Lower lobe of right lung (tissue), 2 donors: ENCODE results near the gene TEDC1. TPM values are rescaled to one million over a fixed set of nuclear protein-coding genes. Genes with fewer than 3 reads are reported as not detected.
A peak's percentile ranks its signal among the peaks of the same experiment; 100 is the strongest.

ENCODE experiments used
- ATAC-seq, 2 donors: fragments of 200-7000 bp; cut with Tn5 transposase; one replicate each; pipeline ENCODE4 v1.9.1; 2020 to 2022; ENCODE audit warnings: mild to moderate bottlenecking in 2 of 2, moderate library complexity in 2 of 2
- DNase-seq: peaks from one replicate; pipeline ENCODE4 v3.0.0-alpha.2; 2020
- H3K27ac ChIP-seq: fragments of 200-600 bp; one replicate; pipeline ENCODE4 v1.8.0; 2022
- H3K27me3 ChIP-seq: fragments of 200-600 bp; one replicate; pipeline ENCODE4 v1.8.0; 2022; ENCODE audit warnings: low read depth
- H3K36me3 ChIP-seq: fragments of 200-600 bp; one replicate; pipeline ENCODE4 v1.8.0; 2022; ENCODE audit warnings: mild to moderate bottlenecking
- H3K4me1 ChIP-seq: fragments of 200-600 bp; one replicate; pipeline ENCODE4 v1.8.0; 2022
- H3K4me3 ChIP-seq: fragments of 200-600 bp; one replicate; pipeline ENCODE4 v1.8.0; 2022; ENCODE audit warnings: mild to moderate bottlenecking
- H3K9me3 ChIP-seq: fragments of 200-600 bp; one replicate; pipeline ENCODE4 v1.8.0; 2022
- CTCF ChIP-seq: fragments of 200-600 bp; IDR thresholded peaks from one replicate; pipeline ENCODE4 v1.8.0; 2022; ENCODE audit warnings: antibody characterized with exemption, mild to moderate bottlenecking
- intact Hi-C: fragments of 100-400 bp; cut with DNase I; formaldehyde crosslinking; loops from one replicate; pipeline ENCODE4 v1.11.0; 2022
- total RNA-seq: library from RNA; stranded (reverse); fragmentation: NEBNext Ultra II Directional; extraction: Animal tissue kit (Norgen Biotek cat#: 25700); gene quantifications from one replicate; pipeline ENCODE4 v1.2.1, GENCODE V29; 2021
- donor health status: DM: no; HTN: yes; CAD: no; lungs with severe emphysema.

TEDC1 gene
- total RNA-seq, 1 donor from 2014 or later: 10.6 TPM

- H3K27me3 ChIP-seq: peaks cover 39% of the 10 kb centered on the region
- peak within 1 kb of the TSS; percentile 75 for H3K4me3 ChIP-seq
- H3K9me3 ChIP-seq: no peaks in the 10 kb centered on the region
- ATAC-seq (no peak), DNase-seq (no peak)
- intact Hi-C loops: no loop called here
- peaks cover 33% of the 10 kb centered on the region for H3K4me1 ChIP-seq
- TF ChIP-seq CTCF: no peak
- no peaks in the 10 kb centered on the region for H3K36me3 ChIP-seq
- no peak within 1 kb of the TSS for H3K27ac ChIP-seq
Observed at GRCh38 chr14:105525861-105526775, 35.1 kb downstream of the TEDC1 start, which contains the start of gene TMEM121. Gene TMEM121 (plus strand): TSS chr14:105526583. CDS start chr14:105528835, 2,252 bp downstream.

- DNase-seq: no peak
- Histone ChIP-seq H3K36me3 (no peaks in the 10 kb centered on the region), H3K27ac (no peak overlapping the region), H3K9me3 (no peaks in the 10 kb centered on the region), H3K4me3 (peak overlapping the region; percentile 75), H3K4me1 (peaks cover 33% of the 10 kb centered on the region), H3K27me3 (peaks cover 39% of the 10 kb centered on the region)
- intact Hi-C loops: no loop called here
- ATAC-seq: no peak
- no peak for TF ChIP-seq CTCF
Observed at GRCh38 chr14:105526776-105527380, 35.8 kb downstream of the TEDC1 start.

GRCh38 chr14:105527381-105527825, 36.4 kb downstream of the TEDC1 start:
- no peak for TF ChIP-seq CTCF
- H3K4me3 ChIP-seq: peak overlapping the region; percentile 75
- ATAC-seq (no peak), DNase-seq (no peak)
- peaks cover 33% of the 10 kb centered on the region for H3K4me1 ChIP-seq
- H3K36me3 ChIP-seq: no peaks in the 10 kb centered on the region
- H3K9me3 ChIP-seq: no peaks in the 10 kb centered on the region
- intact Hi-C loops: no loop called here
- no peak overlapping the region for H3K27ac ChIP-seq
- H3K27me3 ChIP-seq: peaks cover 33% of the 10 kb centered on the region

- H3K27me3 ChIP-seq: peaks cover 32% of the 10 kb centered on the region
- peak overlapping the region; percentile 67 for H3K27ac ChIP-seq
- intact Hi-C loops: no loop called here
- no peaks in the 10 kb centered on the region for H3K36me3 ChIP-seq
- DNase-seq (peak; percentile 86), ATAC-seq (peak; percentile 88 to 89)
- H3K4me3 ChIP-seq: peak overlapping the region; percentile 75
- H3K4me1 ChIP-seq: peaks cover 33% of the 10 kb centered on the region
- peak; percentile 91 for TF ChIP-seq CTCF
- H3K9me3 ChIP-seq: no peaks in the 10 kb centered on the region
Observed at GRCh38 chr14:105527826-105528585, 37.0 kb downstream of the TEDC1 start.
